Suprapubic skin (tissue), 3 donors: ENCODE results near the gene RPH3AL.

Experiments used
- EP300 ChIP-seq: sonication (generic); formaldehyde crosslinking; IDR thresholded peaks from one replicate; pipeline ENCODE4 v1.6.1; 2017; ENCODE audit warnings: antibody characterized with exemption
- POLR2A ChIP-seq, 2 donors: fragments of 450-650 bp; IDR thresholded peaks; one replicate each; pipeline ENCODE4 v1.6.1; 2017; ENCODE audit warnings: antibody characterized with exemption in 2 of 2, mild to moderate bottlenecking in 2 of 2, moderate library complexity in 2 of 2
- TF ChIP-seq, protein P1 (sequence below), 2 donors: fragments of 200-600 bp in 1 of 2; fragments of 450-650 bp in 1 of 2; sonication (generic) in 1 of 2; IDR thresholded peaks; one replicate each; pipeline ENCODE4 v1.5.1; 2016 to 2019; ENCODE audit warnings: antibody characterized with exemption in 2 of 2, mild to moderate bottlenecking in 1 of 2, moderate library complexity in 1 of 2

DNA sequence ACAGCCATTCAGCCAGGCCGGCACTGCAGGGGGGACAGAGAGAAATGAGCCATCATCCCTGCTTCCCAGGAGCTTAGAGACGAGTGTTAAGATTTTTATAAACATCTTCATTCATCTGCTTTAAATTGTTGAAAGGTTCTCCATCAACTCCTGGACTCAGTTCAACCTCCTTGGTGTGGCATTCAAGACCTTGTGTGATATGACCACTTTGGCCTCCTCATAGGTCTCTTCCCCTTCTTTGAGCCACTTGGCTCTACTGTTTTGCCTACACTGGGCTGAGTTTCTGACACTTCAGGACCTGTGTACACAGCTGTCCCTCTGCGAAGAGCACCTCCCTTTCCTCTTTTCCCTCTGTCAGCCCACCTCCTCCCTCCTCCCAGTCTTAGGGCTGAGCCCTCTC, 175.5 kb downstream of the RPH3AL start:
- TF ChIP-seq EP300: no peak
- no peak for TF ChIP-seq POLR2A (IDR thresholded peaks at IDR 0.05)
- TF ChIP-seq, protein P1, sequence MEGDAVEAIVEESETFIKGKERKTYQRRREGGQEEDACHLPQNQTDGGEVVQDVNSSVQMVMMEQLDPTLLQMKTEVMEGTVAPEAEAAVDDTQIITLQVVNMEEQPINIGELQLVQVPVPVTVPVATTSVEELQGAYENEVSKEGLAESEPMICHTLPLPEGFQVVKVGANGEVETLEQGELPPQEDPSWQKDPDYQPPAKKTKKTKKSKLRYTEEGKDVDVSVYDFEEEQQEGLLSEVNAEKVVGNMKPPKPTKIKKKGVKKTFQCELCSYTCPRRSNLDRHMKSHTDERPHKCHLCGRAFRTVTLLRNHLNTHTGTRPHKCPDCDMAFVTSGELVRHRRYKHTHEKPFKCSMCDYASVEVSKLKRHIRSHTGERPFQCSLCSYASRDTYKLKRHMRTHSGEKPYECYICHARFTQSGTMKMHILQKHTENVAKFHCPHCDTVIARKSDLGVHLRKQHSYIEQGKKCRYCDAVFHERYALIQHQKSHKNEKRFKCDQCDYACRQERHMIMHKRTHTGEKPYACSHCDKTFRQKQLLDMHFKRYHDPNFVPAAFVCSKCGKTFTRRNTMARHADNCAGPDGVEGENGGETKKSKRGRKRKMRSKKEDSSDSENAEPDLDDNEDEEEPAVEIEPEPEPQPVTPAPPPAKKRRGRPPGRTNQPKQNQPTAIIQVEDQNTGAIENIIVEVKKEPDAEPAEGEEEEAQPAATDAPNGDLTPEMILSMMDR (IDR thresholded peaks at IDR 0.05): no peak
